Measurements from ENCODE around the gene CDCP1. TPM values are rescaled to one million over a fixed set of nuclear protein-coding genes. Genes with fewer than 3 reads are reported as not detected.

CDCP1 gene
- total RNA-seq, 4 donors from 2014 or later, result 0.12 to 0.82 (median 0.49) TPM

GRCh38 chr3:45188719-45189659 lies 42.8 kb upstream of the CDCP1 start:
- ATAC-seq (no peak), DNase-seq (no peak)
- no peaks in the 10 kb centered on the region for H3K4me1 ChIP-seq
- no peaks in the 10 kb centered on the region for H3K36me3 ChIP-seq
- H3K4me3 ChIP-seq, result no peak overlapping the region
- intact Hi-C loops (cut with DNase I; ENCODE audit: low total_unique reads) (no loop called here), in situ Hi-C loops (cut with MboI; ENCODE audit: low sequenced_read_pairs in 4 of 4) (no loop called here)
- TF ChIP-seq POLR2A (IDR thresholded peaks at IDR 0.05), result no peak
- TF ChIP-seq CTCF (IDR thresholded peaks at IDR 0.05 in 4 of 5, conservative IDR thresholded peaks at IDR 0.05 in 1 of 5), result no peak
- no peaks in the 10 kb centered on the region for H3K9me3 ChIP-seq
- H3K27me3 ChIP-seq, result no peaks in the 10 kb centered on the region
- H3K27ac ChIP-seq, result no peak overlapping the region

GRCh38 chr3:45187694-45188141 lies 41.5 kb upstream of the CDCP1 start:
- Histone ChIP-seq H3K4me1 (peaks cover 5 to 8% of the 10 kb centered on the region in 2 donors), H3K9me3 (no peaks in the 10 kb centered on the region), H3K27me3 (no peaks in the 10 kb centered on the region), H3K36me3 (no peaks in the 10 kb centered on the region), H3K4me3 (no peak overlapping the region), H3K27ac (no peak overlapping the region)
- TF ChIP-seq POLR2A (IDR thresholded peaks at IDR 0.05), result no peak
- TF ChIP-seq CTCF (IDR thresholded peaks at IDR 0.05 in 4 of 5, conservative IDR thresholded peaks at IDR 0.05 in 1 of 5), result no peak
- no peak for ATAC-seq
- intact Hi-C loops (cut with DNase I; ENCODE audit: low total_unique reads), result no loop called here
- in situ Hi-C loops (cut with MboI; ENCODE audit: low sequenced_read_pairs in 4 of 4), result no loop called here
- DNase-seq, result no peak

- Histone ChIP-seq H3K4me1 (peaks cover 10 to 13% of the 10 kb centered on the region in 2 donors), H3K27me3 (no peaks in the 10 kb centered on the region), H3K27ac (no peak overlapping the region), H3K4me3 (no peak overlapping the region), H3K36me3 (no peaks in the 10 kb centered on the region), H3K9me3 (no peaks in the 10 kb centered on the region)
- in situ Hi-C loops (cut with MboI; ENCODE audit: low sequenced_read_pairs in 4 of 4), result no loop called here
- ATAC-seq (no peak), DNase-seq (no peak)
- intact Hi-C loops (cut with DNase I; ENCODE audit: low total_unique reads), result no loop called here
- TF ChIP-seq POLR2A (IDR thresholded peaks at IDR 0.05), result no peak
- TF ChIP-seq CTCF (IDR thresholded peaks at IDR 0.05 in 4 of 5, conservative IDR thresholded peaks at IDR 0.05 in 1 of 5), result no peak
Observed at GRCh38 chr3:45186871-45187270, 40.7 kb upstream of the CDCP1 start.

GRCh38 chr3:45185461-45185860 lies 39.3 kb upstream of the CDCP1 start:
- no peak for ATAC-seq
- TF ChIP-seq CTCF (IDR thresholded peaks at IDR 0.05 in 4 of 5, conservative IDR thresholded peaks at IDR 0.05 in 1 of 5) (no peak), POLR2A (IDR thresholded peaks at IDR 0.05) (no peak)
- Histone ChIP-seq H3K27ac (no peak overlapping the region), H3K4me1 (peaks cover 19 to 20% of the 10 kb centered on the region in 2 donors), H3K9me3 (no peaks in the 10 kb centered on the region), H3K4me3 (no peak overlapping the region), H3K36me3 (no peaks in the 10 kb centered on the region), H3K27me3 (no peaks in the 10 kb centered on the region)
- intact Hi-C loops (cut with DNase I; ENCODE audit: low total_unique reads) (no loop called here), in situ Hi-C loops (cut with MboI; ENCODE audit: low sequenced_read_pairs in 4 of 4) (no loop called here)
- DNase-seq, result no peak

All from gastrocnemius medialis (tissue), 4 donors.